ENCODE results near the gene TFG.

TFG gene

DNA sequence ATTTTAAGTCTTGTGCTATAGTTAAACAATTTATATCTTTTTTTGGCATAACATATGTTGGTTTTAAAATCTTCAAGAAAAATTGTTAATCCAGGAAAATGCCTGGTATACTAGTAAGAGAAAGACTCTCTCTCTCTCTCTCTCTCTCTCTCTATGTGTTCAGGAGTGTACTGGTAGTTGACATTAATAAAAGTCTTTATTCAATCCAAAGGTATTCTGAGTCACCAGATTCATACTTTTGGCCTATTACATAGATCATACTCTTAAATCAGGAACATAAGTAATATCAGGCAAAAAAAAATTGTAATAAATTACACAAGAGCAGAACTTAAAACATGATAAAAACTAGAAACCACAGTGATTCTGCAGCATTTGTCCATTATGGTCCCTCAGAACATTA is 70.2 kb downstream of the TFG start:
- no peaks in the 10 kb centered on the region for H3K36me3 ChIP-seq (ENCODE audit: control insufficient read depth, low read length)
- H3K4me1 ChIP-seq (ENCODE audit: control insufficient read depth, low read length): no peaks in the 10 kb centered on the region
- no peak overlapping the region for H3K27ac ChIP-seq (ENCODE audit: low read depth, low read length)
- no peak overlapping the region for H3K4me2 ChIP-seq (ENCODE audit: low read length)
- H4K20me1 ChIP-seq (ENCODE audit: control insufficient read depth, insufficient read depth, low read depth, low read length): no peaks in the 10 kb centered on the region
- no peaks in the 10 kb centered on the region for H3K9me3 ChIP-seq (ENCODE audit: control insufficient read depth, insufficient read depth, low read length)
- H3K27me3 ChIP-seq (ENCODE audit: control insufficient read depth, low read length): no peaks in the 10 kb centered on the region
- H3K4me3 ChIP-seq (ENCODE audit: low read length): no peak overlapping the region
- no peaks in the 10 kb centered on the region for H3K79me2 ChIP-seq (ENCODE audit: control insufficient read depth, low read length)
- H3F3A ChIP-seq (ENCODE audit: control insufficient read depth, insufficient read depth): no peaks in the 10 kb centered on the region
- no peaks in the 10 kb centered on the region for H3K9me2 ChIP-seq (replicated peaks; ENCODE audit: control insufficient read depth, low read length)
- TF ChIP-seq, protein P1, sequence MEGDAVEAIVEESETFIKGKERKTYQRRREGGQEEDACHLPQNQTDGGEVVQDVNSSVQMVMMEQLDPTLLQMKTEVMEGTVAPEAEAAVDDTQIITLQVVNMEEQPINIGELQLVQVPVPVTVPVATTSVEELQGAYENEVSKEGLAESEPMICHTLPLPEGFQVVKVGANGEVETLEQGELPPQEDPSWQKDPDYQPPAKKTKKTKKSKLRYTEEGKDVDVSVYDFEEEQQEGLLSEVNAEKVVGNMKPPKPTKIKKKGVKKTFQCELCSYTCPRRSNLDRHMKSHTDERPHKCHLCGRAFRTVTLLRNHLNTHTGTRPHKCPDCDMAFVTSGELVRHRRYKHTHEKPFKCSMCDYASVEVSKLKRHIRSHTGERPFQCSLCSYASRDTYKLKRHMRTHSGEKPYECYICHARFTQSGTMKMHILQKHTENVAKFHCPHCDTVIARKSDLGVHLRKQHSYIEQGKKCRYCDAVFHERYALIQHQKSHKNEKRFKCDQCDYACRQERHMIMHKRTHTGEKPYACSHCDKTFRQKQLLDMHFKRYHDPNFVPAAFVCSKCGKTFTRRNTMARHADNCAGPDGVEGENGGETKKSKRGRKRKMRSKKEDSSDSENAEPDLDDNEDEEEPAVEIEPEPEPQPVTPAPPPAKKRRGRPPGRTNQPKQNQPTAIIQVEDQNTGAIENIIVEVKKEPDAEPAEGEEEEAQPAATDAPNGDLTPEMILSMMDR (IDR thresholded peaks at IDR 0.05; ENCODE audit: low read depth, low read length, poor library complexity, severe bottlenecking): no peak
- TF ChIP-seq EZH2phosphoT487 (IDR thresholded peaks at IDR 0.05; ENCODE audit: borderline replicate concordance, low read length): no peak

DNA sequence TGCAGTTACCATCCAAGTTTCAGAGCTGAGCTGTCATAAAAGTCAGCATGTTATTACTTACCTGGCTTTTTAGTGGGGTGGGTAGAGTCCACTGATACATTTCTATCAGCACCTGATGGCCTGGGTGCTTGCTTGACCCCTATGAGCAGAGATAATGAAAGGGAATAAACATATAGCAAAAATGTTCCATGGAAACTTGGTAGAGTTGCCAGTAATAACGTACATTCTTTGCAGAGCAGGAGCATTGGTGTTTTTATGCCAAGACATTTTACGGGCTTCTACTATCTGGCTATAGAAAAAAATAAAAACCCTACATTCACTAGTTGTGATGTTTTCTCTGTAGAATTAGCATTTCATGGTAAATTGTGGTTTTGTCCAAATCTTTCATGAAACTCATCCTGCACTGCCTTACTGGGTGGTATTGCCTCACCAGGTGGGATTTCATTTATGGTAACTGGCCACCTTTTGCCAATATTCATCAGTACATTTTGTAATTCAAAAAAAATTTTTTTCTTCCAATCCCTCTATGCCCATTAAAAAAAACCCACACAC is 70.9 kb downstream of the TFG start:
- Histone ChIP-seq H3K27me3 (ENCODE audit: control insufficient read depth, low read length) (no peaks in the 10 kb centered on the region), H4K20me1 (ENCODE audit: control insufficient read depth, insufficient read depth, low read depth, low read length) (no peaks in the 10 kb centered on the region), H3K4me1 (ENCODE audit: control insufficient read depth, low read length) (no peaks in the 10 kb centered on the region), H3K4me2 (ENCODE audit: low read length) (no peak overlapping the region), H3K9me3 (ENCODE audit: control insufficient read depth, insufficient read depth, low read length) (no peaks in the 10 kb centered on the region), H3K79me2 (ENCODE audit: control insufficient read depth, low read length) (no peaks in the 10 kb centered on the region), H3K4me3 (ENCODE audit: low read length) (no peak overlapping the region), H3K9me2 (replicated peaks; ENCODE audit: control insufficient read depth, low read length) (no peaks in the 10 kb centered on the region), H3K36me3 (ENCODE audit: control insufficient read depth, low read length) (no peaks in the 10 kb centered on the region), H3K27ac (ENCODE audit: low read depth, low read length) (no peak overlapping the region), H3F3A (ENCODE audit: control insufficient read depth, insufficient read depth) (no peaks in the 10 kb centered on the region)
- no peak for TF ChIP-seq EZH2phosphoT487 (IDR thresholded peaks at IDR 0.05; ENCODE audit: borderline replicate concordance, low read length)
- TF ChIP-seq, protein P1 (IDR thresholded peaks at IDR 0.05; ENCODE audit: low read depth, low read length, poor library complexity, severe bottlenecking): no peak

DNA sequence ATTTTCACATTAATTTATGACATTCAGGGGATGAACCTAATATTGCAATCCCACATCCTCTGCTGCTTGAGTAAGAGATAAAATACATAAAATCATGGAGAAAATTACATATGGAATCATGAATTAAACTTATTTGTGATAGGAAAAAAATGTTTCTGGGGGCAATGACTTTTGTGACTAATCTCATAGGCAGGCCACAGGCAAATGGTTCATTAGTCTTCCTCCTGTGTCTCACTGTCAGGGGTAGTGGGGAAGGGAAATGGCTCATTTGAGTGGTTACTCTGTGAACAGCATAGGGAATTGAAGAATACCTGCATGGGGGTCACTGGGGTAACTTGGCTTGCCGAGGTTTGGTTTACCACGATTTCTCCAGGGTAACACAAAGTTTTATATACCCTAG is 72.0 kb downstream of the TFG start:
- H3K36me3 ChIP-seq (ENCODE audit: control insufficient read depth, low read length): no peaks in the 10 kb centered on the region
- TF ChIP-seq, protein P1 (IDR thresholded peaks at IDR 0.05; ENCODE audit: low read depth, low read length, poor library complexity, severe bottlenecking): no peak
- TF ChIP-seq EZH2phosphoT487 (IDR thresholded peaks at IDR 0.05; ENCODE audit: borderline replicate concordance, low read length): no peak

More for the DNA sequence above, 72.0 kb downstream of the TFG start:
- H3K9me2 ChIP-seq (replicated peaks; ENCODE audit: control insufficient read depth, low read length): no peaks in the 10 kb centered on the region
- H3K27ac ChIP-seq (ENCODE audit: low read depth, low read length): no peak overlapping the region
- H3K4me1 ChIP-seq (ENCODE audit: control insufficient read depth, low read length): no peaks in the 10 kb centered on the region
- H3K4me2 ChIP-seq (ENCODE audit: low read length): no peak overlapping the region
- no peak overlapping the region for H3K4me3 ChIP-seq (ENCODE audit: low read length)
- H3K27me3 ChIP-seq (ENCODE audit: control insufficient read depth, low read length): no peaks in the 10 kb centered on the region
- H3F3A ChIP-seq (ENCODE audit: control insufficient read depth, insufficient read depth): no peaks in the 10 kb centered on the region
- H4K20me1 ChIP-seq (ENCODE audit: control insufficient read depth, insufficient read depth, low read depth, low read length): no peaks in the 10 kb centered on the region
- H3K79me2 ChIP-seq (ENCODE audit: control insufficient read depth, low read length): no peaks in the 10 kb centered on the region
- H3K9me3 ChIP-seq (ENCODE audit: control insufficient read depth, insufficient read depth, low read length): no peaks in the 10 kb centered on the region

Data from DOHH2 (cell line).